Upper lobe of left lung (tissue), 6 donors: Measurements from ENCODE around the gene RAD50. TPM values are rescaled to one million over a fixed set of nuclear protein-coding genes. Genes with fewer than 3 reads are reported as not detected.

Source experiments
- ATAC-seq, 2 donors: fragments of 200-7000 bp; cut with Tn5 transposase; one replicate each; pipeline ENCODE4 v1.9.1; 2022; ENCODE audit warnings: mild to moderate bottlenecking in 2 of 2, moderate library complexity in 2 of 2; ENCODE audit not compliant: low FRiP score in 2 of 2
- DNase-seq, 2 donors: peaks; one replicate each; pipeline ENCODE4 v3.0.0-alpha.2; 2019 to 2020
- H3K27ac ChIP-seq, 4 donors: fragments of 200-600 bp; sonication (generic); one replicate each; pipeline ENCODE4 v1.5.1; 2016 to 2019
- H3K27me3 ChIP-seq, 4 donors: fragments of 200-600 bp; sonication (generic); one replicate each; pipeline ENCODE4 v1.5.1; 2017 to 2019
- H3K36me3 ChIP-seq, 4 donors: fragments of 200-600 bp; sonication (generic); one replicate each; pipeline ENCODE4 v1.5.1; 2016 to 2019
- H3K4me1 ChIP-seq, 4 donors: fragments of 200-600 bp; sonication (generic); one replicate each; pipeline ENCODE4 v1.5.1; 2018 to 2019
- H3K4me3 ChIP-seq, 4 donors: fragments of 200-600 bp; sonication (generic); one replicate each; pipeline ENCODE4 v1.5.1; 2017 to 2019; ENCODE audit warnings: mild to moderate bottlenecking in 2 of 4, moderate library complexity in 1 of 4
- H3K9me3 ChIP-seq, 4 donors: fragments of 200-600 bp; sonication (generic); one replicate each; pipeline ENCODE4 v1.5.1; 2018 to 2019
- CTCF ChIP-seq, 6 experiments: fragments of 450-650 bp in 4 of 6; fragments of 200-600 bp in 2 of 6; sonication (generic) in 2 of 6; IDR thresholded peaks; one replicate each; pipeline ENCODE4 v1.5.1; 2016 to 2019; ENCODE audit warnings: antibody characterized with exemption in 6 of 6
- EP300 ChIP-seq, 4 donors: sonication (generic); formaldehyde crosslinking; IDR thresholded peaks; one replicate each; pipeline ENCODE4 v1.5.1; 2017; ENCODE audit warnings: antibody characterized with exemption in 4 of 4, control low read depth in 2 of 4
- POLR2A ChIP-seq, 4 donors: fragments of 450-650 bp; IDR thresholded peaks; one replicate each; pipeline ENCODE4 v1.5.1; 2016 to 2017; ENCODE audit warnings: antibody characterized with exemption in 4 of 4, mild to moderate bottlenecking in 2 of 4
- POLR2AphosphoS5 ChIP-seq, 2 donors: sonication (generic); formaldehyde crosslinking; IDR thresholded peaks; one replicate each; pipeline ENCODE4 v1.5.1; 2017; ENCODE audit warnings: antibody characterized with exemption in 2 of 2
- WGBS, 2 donors: methylation state at CpG; one replicate each; pipeline ENCODE4 v1.1.5; 2017 to 2018; 5-methylcytosine and 5-hydroxymethylcytosine counted together
- total RNA-seq, 6 donors: library from RNA; depleted of rRNA in 4 of 6; stranded (reverse); fragments of >200 nt in 4 of 6; gene quantifications; one replicate each; pipeline versions ENCODE4 v1.1.0 to v1.2.1, GENCODE V29; 2016 to 2021
- donor health status: DM: no; HTN: no; CAD: no; lungs with moderate emphysema.
- donor health status: DM: no; HTN: yes; CAD: no; lungs with severe emphysema.

Gene RAD50
- total RNA-seq, 6 donors from 2014 or later, result 26.2 to 105 (median 33.3) TPM

GRCh38 chr5:132592521-132592920 is 35.7 kb downstream of the RAD50 start:
- no peak for TF ChIP-seq POLR2AphosphoS5 (IDR thresholded peaks at IDR 0.05)
- no peak for TF ChIP-seq POLR2A (IDR thresholded peaks at IDR 0.05)
- no peak for TF ChIP-seq EP300 (IDR thresholded peaks at IDR 0.05)
- no peak for TF ChIP-seq CTCF (IDR thresholded peaks at IDR 0.05)
- Histone ChIP-seq H3K27me3 (no peaks in the 10 kb centered on the region), H3K9me3 (no peaks in the 10 kb centered on the region), H3K4me1 (no peaks in the 10 kb centered on the region), H3K4me3 (no peak overlapping the region), H3K27ac (no peak overlapping the region), H3K36me3 (peaks cover 10 to 98% (median 27%) of the 10 kb centered on the region in 4 donors)
- ATAC-seq (no peak), DNase-seq (no peak)
- WGBS, 2 donors, result 62 to 81% methylated on average over 2 of the region's 2 CpGs

GRCh38 chr5:132594170-132594569 is 37.4 kb downstream of the RAD50 start:
- peaks cover 10 to 96% (median 29%) of the 10 kb centered on the region in 4 donors for H3K36me3 ChIP-seq
- no peaks in the 10 kb centered on the region for H3K27me3 ChIP-seq
- WGBS, 2 donors, result 95 to 96% methylated on average over 3 of the region's 3 CpGs
- no peaks in the 10 kb centered on the region for H3K4me1 ChIP-seq
- DNase-seq (no peak), ATAC-seq (no peak)
- no peak for TF ChIP-seq POLR2AphosphoS5 (IDR thresholded peaks at IDR 0.05)
- no peak for TF ChIP-seq POLR2A (IDR thresholded peaks at IDR 0.05)
- no peak for TF ChIP-seq EP300 (IDR thresholded peaks at IDR 0.05)
- no peak for TF ChIP-seq CTCF (IDR thresholded peaks at IDR 0.05)
- H3K27ac ChIP-seq, result no peak overlapping the region
- no peak overlapping the region for H3K4me3 ChIP-seq
- H3K9me3 ChIP-seq, result no peaks in the 10 kb centered on the region

GRCh38 chr5:132595624-132596023 is 38.8 kb downstream of the RAD50 start:
- ATAC-seq (no peak), DNase-seq (no peak)
- Histone ChIP-seq H3K36me3 (peaks cover 10 to 88% (median 25%) of the 10 kb centered on the region in 4 donors), H3K4me1 (no peaks in the 10 kb centered on the region), H3K9me3 (no peaks in the 10 kb centered on the region), H3K4me3 (no peak overlapping the region), H3K27ac (no peak overlapping the region), H3K27me3 (no peaks in the 10 kb centered on the region)
- TF ChIP-seq POLR2AphosphoS5 (IDR thresholded peaks at IDR 0.05) (no peak), POLR2A (IDR thresholded peaks at IDR 0.05) (no peak), CTCF (IDR thresholded peaks at IDR 0.05) (no peak), EP300 (IDR thresholded peaks at IDR 0.05) (no peak)
- WGBS, 2 donors, result 91 to 95% methylated on average over 5 of the region's 5 CpGs

- ATAC-seq (no peak), DNase-seq (no peak)
- H3K4me1 ChIP-seq, result no peaks in the 10 kb centered on the region
- H3K9me3 ChIP-seq, result no peaks in the 10 kb centered on the region
- no peaks in the 10 kb centered on the region for H3K27me3 ChIP-seq
- H3K27ac ChIP-seq, result no peak overlapping the region
- peaks cover 15 to 66% (median 25%) of the 10 kb centered on the region in 4 donors for H3K36me3 ChIP-seq
- 94 to 95% methylated on average over 8 of the region's 8 CpGs for WGBS, 2 donors
- H3K4me3 ChIP-seq, result no peak overlapping the region
- no peak for TF ChIP-seq POLR2AphosphoS5 (IDR thresholded peaks at IDR 0.05)
Measured at GRCh38 chr5:132601071-132601728, 44.4 kb downstream of the RAD50 start.

GRCh38 chr5:132607095-132607494 is 50.3 kb downstream of the RAD50 start:
- TF ChIP-seq POLR2AphosphoS5 (IDR thresholded peaks at IDR 0.05) (no peak), POLR2A (IDR thresholded peaks at IDR 0.05) (no peak), EP300 (IDR thresholded peaks at IDR 0.05) (no peak), CTCF (IDR thresholded peaks at IDR 0.05) (no peak)
- H3K4me3 ChIP-seq, result no peak overlapping the region
- no peaks in the 10 kb centered on the region for H3K27me3 ChIP-seq
- DNase-seq, result no peak
- no peak for ATAC-seq
- no peak overlapping the region for H3K27ac ChIP-seq
- H3K9me3 ChIP-seq, result no peaks in the 10 kb centered on the region
- no peaks in the 10 kb centered on the region for H3K4me1 ChIP-seq
- peaks cover 22 to 73% (median 34%) of the 10 kb centered on the region in 4 donors for H3K36me3 ChIP-seq
- 97 to 98% methylated on average over 3 of the region's 3 CpGs for WGBS, 2 donors
